Thymus (tissue), 11 donors: ENCODE results near the gene LEFTY1. TPM values are rescaled to one million over a fixed set of nuclear protein-coding genes. Genes with fewer than 3 reads are reported as not detected.

Source experiments
- DNase-seq, 9 donors: peaks; one replicate each; pipeline ENCODE4 v3.0.0-alpha.2; 2013; ENCODE audit warnings: low spot score in 9 of 9, low read depth in 6 of 9, missing footprints in 1 of 9
- H3K27ac ChIP-seq, 2 donors: one replicate each; pipeline ENCODE4 v1.5.1; 2013; ENCODE audit warnings: control low read depth in 1 of 2, low read depth in 1 of 2, low read length in 1 of 2, mild to moderate bottlenecking in 1 of 2, moderate library complexity in 1 of 2
- H3K27me3 ChIP-seq, 2 donors: one replicate each; pipeline ENCODE4 v1.5.1; 2013; ENCODE audit warnings: low read length in 1 of 2; ENCODE audit not compliant: control insufficient read depth in 2 of 2, insufficient read depth in 1 of 2
- H3K36me3 ChIP-seq, 2 donors: one replicate each; pipeline ENCODE4 v1.5.1; 2013; ENCODE audit warnings: low read length in 1 of 2, mild to moderate bottlenecking in 1 of 2, moderate library complexity in 1 of 2; ENCODE audit not compliant: control insufficient read depth in 2 of 2, insufficient read depth in 2 of 2
- H3K4me1 ChIP-seq, 2 donors: one replicate each; pipeline ENCODE4 v1.5.1; 2013; ENCODE audit warnings: low read length in 2 of 2; ENCODE audit not compliant: control insufficient read depth in 2 of 2, insufficient read depth in 2 of 2
- H3K4me3 ChIP-seq, 2 donors: one replicate each; pipeline ENCODE4 v1.5.1; 2013; ENCODE audit warnings: low read length in 2 of 2, control low read depth in 1 of 2, mild to moderate bottlenecking in 1 of 2
- H3K9me3 ChIP-seq, 2 donors: one replicate each; pipeline ENCODE4 v1.5.1; 2013; ENCODE audit warnings: low read length in 1 of 2, mild to moderate bottlenecking in 1 of 2; ENCODE audit not compliant: control insufficient read depth in 2 of 2, insufficient read depth in 1 of 2
- WGBS: extraction: QIAGEN DNeasy Blood & Tissue Kit; methylation state at CpG from one replicate; pipeline ENCODE4 v1.1.7; 2013; 5-methylcytosine and 5-hydroxymethylcytosine counted together
- polyA plus RNA-seq: library from polyadenylated mRNA; stranded (reverse); fragments of 200-250 nt; gene quantifications from one replicate; pipeline ENCODE4 v1.2.3, GENCODE V29; 2013
- total RNA-seq: library from RNA; stranded (reverse); fragments of 120-200 nt; gene quantifications from one replicate; pipeline ENCODE4 v1.2.4, GENCODE V29; 2013
- donor health status: healthy.

LEFTY1 gene
- total and polyA plus RNA-seq, 2 donors = 0.47 to 1.2 TPM

DNA sequence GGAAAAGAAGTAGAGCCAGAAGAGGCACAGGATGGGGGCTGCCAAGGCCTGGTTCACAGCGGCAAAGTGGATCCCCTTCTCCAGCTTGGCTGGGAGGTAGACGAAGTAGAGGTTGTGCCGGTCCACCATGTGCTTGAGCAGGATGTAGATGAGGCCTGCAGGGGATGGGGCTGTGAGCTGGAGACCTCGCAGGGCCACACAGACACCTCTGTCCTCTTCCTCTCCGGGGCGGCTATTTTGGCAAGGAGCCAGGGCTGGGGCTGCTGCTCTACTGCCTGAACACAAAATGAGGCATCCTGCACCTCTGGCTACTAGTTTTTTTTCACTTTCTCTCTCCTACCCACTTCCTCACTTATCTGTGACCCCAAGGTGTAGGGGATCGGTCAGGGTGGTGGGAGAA lies 39.0 kb downstream of the LEFTY1 start:
- H3K9me3 ChIP-seq = peaks cover 0 to 16% of the 10 kb centered on the region in 2 donors
- H3K36me3 ChIP-seq = peaks cover 50 to 83% of the 10 kb centered on the region in 2 donors
- 80% methylated on average over 7 of the region's 7 CpGs for WGBS
- H3K27me3 ChIP-seq = no peaks in the 10 kb centered on the region
- no peak overlapping the region for H3K4me3 ChIP-seq
- peak overlapping the region; percentile 89 to 97 for H3K27ac ChIP-seq
- peak in 1 of 9 donors; percentile 19 for DNase-seq
- peaks cover 40 to 79% of the 10 kb centered on the region in 2 donors for H3K4me1 ChIP-seq

DNA sequence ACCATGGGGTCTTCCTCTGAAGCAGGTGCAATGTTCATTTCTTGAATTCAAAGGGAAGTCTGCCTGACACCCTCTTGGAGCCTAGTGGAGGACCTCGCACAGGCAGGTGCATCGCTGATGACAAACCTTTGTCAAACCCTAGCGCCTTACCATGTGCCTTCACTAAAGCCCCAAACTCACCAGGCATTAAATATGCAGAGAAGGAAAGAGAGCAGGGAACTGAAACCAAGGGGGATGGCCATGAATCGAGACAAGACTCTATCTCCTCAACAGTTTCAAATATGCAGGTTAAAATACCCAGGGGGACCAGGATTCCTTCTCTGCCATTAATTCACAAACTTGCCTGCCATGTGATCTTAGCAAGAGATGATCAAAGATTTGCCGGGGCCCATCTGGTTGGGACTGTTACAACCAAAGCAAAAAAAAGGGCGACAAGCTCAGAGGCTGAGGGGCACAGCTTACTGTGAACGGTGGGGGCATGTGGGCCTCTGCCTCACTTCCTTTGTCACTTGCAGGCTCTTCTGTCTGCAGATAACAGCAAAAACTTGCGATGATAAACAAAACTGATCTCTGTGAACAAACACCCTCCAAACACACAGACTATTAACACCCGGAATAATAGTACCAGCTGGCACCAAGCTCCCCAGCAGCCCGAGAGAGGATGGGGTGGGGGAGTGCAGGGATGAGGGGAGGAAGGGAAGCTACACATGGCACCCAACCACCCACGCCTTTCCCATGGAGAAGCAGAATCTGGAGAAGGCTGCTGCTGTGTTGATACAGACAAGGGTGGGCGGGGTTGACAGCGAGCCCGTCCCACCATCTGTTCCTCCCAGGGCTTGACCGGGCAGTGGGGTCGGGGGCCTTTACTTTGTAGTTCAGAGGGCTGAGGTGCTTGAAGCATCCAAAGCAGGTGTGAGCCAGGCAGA lies 40.7 kb downstream of the LEFTY1 start:
- Histone ChIP-seq H3K4me1 (peaks cover 40 to 79% of the 10 kb centered on the region in 2 donors), H3K27me3 (no peaks in the 10 kb centered on the region), H3K4me3 (peak overlapping the region; percentile 6 to 31), H3K27ac (peak overlapping the region; percentile 89 to 97), H3K9me3 (peaks cover 0 to 16% of the 10 kb centered on the region in 2 donors), H3K36me3 (peaks cover 43 to 74% of the 10 kb centered on the region in 2 donors)
- 30% methylated on average over 16 of the region's 16 CpGs for WGBS
- DNase-seq = peak; percentile 52 to 93 (median 70)

DNA sequence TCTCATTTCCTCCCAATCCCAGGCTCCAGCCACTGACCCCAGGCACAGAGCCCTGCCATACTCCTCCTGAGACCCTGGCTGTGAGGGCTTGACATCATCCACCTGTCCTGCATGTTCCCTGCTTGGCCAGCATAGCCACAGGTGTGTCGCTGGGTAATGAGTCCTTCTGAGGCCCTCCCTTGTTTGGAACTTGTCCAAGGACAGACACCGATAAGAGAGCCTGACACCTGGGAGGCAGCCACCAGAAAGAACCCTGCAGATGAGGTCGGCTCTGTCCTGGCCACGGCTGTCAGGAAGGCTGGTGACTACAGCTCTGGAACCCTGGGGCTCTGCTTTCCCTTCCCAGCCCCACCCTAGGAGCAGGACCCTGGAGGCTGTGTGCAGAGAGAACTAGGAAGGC lies 41.3 kb downstream of the LEFTY1 start:
- Histone ChIP-seq H3K27me3 (no peaks in the 10 kb centered on the region), H3K36me3 (peaks cover 36 to 71% of the 10 kb centered on the region in 2 donors), H3K4me1 (peaks cover 40 to 72% of the 10 kb centered on the region in 2 donors), H3K27ac (peak overlapping the region; percentile 89 to 97), H3K4me3 (no peak overlapping the region), H3K9me3 (peaks cover 0 to 16% of the 10 kb centered on the region in 2 donors)
- 6% methylated on average over 4 of the region's 4 CpGs for WGBS
- DNase-seq = peak in 1 of 9 donors; percentile 37

DNA sequence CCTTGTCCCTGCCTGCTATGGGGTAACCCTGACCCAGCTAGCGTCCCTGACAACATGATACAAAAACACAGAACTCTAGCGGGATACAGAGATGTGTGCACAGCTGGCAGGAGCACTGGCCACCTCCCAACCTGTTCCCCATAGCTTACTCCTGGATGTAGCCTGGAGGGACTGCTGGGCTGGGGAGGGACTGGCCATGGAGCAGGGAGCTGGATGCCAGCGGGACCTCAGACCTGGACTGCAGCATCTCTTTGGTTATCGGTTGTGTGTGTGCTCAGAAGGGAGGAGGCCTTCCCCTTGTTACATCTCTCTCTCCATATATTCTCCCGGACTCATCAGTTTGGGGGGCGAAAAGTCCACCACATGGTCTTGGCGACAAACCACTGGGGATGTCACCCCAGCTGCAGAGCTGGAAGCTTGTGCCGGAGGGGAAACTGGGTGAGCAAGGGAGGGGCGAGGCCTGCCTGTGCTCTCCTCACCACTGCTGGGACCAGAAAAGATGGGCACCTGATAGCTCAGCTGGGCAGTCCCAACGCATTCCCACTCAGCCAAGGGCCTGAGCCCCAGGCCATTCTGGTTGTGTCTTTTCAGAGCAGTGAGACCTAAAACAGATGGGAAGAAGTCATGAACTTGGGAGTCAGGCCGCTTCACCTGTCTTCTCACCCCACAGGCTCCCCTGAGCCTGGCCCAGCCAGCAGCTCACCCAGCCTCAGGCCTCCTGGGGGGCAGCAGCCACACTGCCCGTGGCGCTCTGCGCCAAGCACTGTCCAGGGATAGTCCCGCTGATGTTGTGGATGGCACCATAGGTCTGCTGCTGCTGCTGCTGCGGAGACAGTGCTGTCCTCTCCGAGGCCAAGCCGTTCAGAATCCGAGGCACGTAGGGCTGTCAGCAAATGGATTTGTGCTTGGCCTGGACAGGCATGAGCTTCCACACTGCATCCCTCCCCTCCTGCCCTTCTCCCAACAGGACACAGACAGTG lies 42.3 kb downstream of the LEFTY1 start:
- no peaks in the 10 kb centered on the region for H3K27me3 ChIP-seq
- no peak for DNase-seq

DNA sequence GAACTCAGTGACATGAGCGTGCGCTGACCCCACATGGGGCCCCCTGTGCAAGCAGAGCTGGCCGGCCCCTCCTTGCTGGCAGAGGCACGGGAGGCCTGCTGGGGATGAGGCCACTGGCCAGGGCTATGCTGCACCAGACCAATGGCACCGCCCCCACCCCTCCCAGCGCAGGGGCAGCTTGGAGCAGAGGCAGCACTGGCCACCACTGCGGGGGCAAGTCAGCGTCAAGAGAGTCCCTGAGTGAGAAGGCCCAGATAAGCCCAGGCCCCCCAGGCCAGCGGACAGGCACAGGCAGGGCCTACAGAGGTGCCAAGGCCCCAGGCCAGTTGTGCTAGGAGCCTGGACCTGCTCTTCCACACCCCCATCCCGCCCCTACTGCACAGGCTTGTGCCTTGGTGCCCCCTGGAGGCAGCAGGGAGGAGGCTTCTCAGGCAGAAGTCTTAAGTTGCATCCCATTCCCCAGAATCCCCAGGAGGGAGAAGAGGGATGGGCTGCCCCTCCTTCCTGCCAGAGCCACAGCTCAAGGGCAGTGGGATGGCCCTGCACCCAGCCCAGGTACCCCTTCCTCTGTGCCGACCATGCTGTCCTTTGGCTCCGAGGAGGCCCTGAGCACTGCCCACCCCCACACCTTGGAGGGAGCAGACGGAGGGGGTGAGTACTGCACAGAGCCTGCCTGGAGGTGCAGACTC lies 43.2 kb downstream of the LEFTY1 start:
- H3K27me3 ChIP-seq = no peaks in the 10 kb centered on the region
- H3K27ac ChIP-seq = peak overlapping the region in 1 of 2 donors; percentile 97
- DNase-seq = peak in 3 of 9 donors; percentile 52 to 75 (median 64)
- H3K4me1 ChIP-seq = peaks cover 40 to 54% of the 10 kb centered on the region in 2 donors
- H3K4me3 ChIP-seq = no peak overlapping the region
- H3K36me3 ChIP-seq = peaks cover 22 to 54% of the 10 kb centered on the region in 2 donors
- 94% methylated on average over 13 of the region's 13 CpGs for WGBS
- H3K9me3 ChIP-seq = peaks cover 0 to 9% of the 10 kb centered on the region in 2 donors

More for the DNA sequence above, 42.3 kb downstream of the LEFTY1 start:
- H3K27ac ChIP-seq = peak overlapping the region; percentile 89 to 97
- H3K36me3 ChIP-seq = peaks cover 27 to 63% of the 10 kb centered on the region in 2 donors
- 98% methylated on average over 20 of the region's 20 CpGs for WGBS
- peaks cover 40 to 62% of the 10 kb centered on the region in 2 donors for H3K4me1 ChIP-seq
- no peak overlapping the region for H3K4me3 ChIP-seq
- peaks cover 0 to 16% of the 10 kb centered on the region in 2 donors for H3K9me3 ChIP-seq

DNA sequence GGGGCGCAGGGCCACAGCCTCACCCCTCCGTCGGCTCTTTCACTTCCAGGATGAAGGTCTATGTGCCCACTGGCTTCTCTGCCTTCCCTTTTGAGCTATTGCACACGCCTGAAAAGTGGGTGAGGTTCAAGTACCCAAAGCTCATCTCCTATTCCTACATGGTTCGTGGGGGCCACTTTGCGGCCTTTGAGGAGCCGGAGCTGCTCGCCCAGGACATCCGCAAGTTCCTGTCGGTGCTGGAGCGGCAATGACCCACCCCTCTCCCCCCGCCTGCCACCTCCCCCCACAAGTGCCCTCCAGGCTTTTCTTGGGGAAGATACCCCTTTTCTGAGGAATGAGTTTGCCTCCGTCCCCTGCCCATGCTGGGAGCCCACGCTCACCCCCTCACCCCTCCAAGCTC lies 43.8 kb downstream of the LEFTY1 start:
- Histone ChIP-seq H3K9me3 (peaks cover 0 to 4% of the 10 kb centered on the region in 2 donors), H3K4me3 (no peak overlapping the region), H3K27me3 (no peaks in the 10 kb centered on the region), H3K4me1 (peaks cover 36 to 49% of the 10 kb centered on the region in 2 donors), H3K36me3 (peaks cover 22 to 50% of the 10 kb centered on the region in 2 donors), H3K27ac (no peak overlapping the region)
- over 99% methylated on average over 14 of the region's 14 CpGs for WGBS
- DNase-seq = no peak

DNA sequence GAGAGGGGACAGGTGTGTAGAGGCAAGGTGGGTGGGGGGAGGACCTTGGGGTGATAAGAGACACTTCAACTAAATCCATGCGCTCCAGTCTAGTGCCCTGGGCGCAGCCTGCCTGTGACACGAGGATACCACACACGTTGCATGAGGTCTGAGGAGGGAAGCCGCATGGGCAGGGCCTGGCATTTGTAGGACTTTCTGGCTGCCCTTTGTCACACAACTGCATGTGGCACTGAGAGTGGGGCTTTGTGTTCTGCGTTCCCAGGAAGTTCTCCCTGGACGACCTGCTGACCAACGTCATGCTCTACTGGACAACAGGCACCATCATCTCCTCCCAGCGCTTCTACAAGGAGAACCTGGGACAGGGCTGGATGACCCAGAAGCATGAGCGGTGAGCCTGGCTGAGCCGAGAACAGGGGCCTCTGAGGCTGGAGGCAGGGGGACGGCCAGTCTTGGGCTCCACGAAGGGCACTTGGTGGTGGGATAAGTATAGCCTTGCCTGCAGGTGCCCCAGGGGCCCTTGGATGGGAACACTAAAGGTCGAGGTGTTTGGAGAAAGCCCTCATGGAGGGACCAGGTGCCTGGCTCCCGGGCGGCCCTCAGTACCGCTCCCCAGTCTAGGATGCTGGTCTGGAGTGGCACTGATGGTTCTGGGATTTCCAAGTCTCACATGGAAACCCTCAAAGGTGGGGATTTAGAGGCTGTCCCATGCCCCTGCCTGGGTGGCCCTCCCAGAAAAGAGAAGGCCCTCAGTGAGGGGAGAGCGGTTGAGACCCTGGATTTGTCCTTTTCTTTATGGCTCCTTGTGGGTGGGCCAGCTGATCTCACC lies 44.5 kb downstream of the LEFTY1 start:
- 96% methylated on average over 18 of the region's 18 CpGs for WGBS
- Histone ChIP-seq H3K9me3 (peaks cover 0 to 4% of the 10 kb centered on the region in 2 donors), H3K4me1 (peaks cover 31 to 43% of the 10 kb centered on the region in 2 donors), H3K4me3 (no peak overlapping the region), H3K27ac (no peak overlapping the region), H3K36me3 (peaks cover 22 to 44% of the 10 kb centered on the region in 2 donors), H3K27me3 (no peaks in the 10 kb centered on the region)
- DNase-seq = no peak

DNA sequence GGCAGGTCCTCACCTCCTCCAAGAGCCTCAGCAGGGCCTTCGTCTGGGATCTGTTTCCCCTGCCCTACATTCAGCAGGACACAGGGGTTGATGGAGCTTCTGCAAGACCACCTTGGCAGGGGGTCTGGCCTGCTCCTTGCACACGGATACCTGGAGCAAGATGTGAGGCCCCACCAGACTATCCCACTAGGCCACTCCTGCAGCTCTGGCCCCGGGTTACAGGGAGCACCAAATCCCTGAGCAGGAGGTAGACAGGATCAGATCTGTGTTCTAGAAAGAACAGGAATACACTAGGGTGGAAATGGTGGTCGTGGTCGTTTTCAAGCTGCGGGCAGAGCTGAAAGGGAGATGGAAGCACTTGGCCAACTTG lies 45.5 kb downstream of the LEFTY1 start:
- Histone ChIP-seq H3K36me3 (peaks cover 25 to 36% of the 10 kb centered on the region in 2 donors), H3K27ac (no peak overlapping the region), H3K4me3 (no peak overlapping the region), H3K27me3 (no peaks in the 10 kb centered on the region), H3K9me3 (peaks cover 1 to 4% of the 10 kb centered on the region in 2 donors), H3K4me1 (peaks cover 20 to 33% of the 10 kb centered on the region in 2 donors)
- DNase-seq = no peak
- 96% methylated on average over 6 of the region's 6 CpGs for WGBS
